ENCODE results near the gene R3HDM2.
"Not testable (repeated sequence)": the region's sequence is repeated elsewhere in the genome, so short reads cannot be mapped to it uniquely, and the experiment has no call there.

R3HDM2 gene

GRCh38 chr12:57454213-57454565, 23.3 kb upstream of the R3HDM2 start:
- FAIRE-seq (no peak), DNase-seq (ENCODE audit: insufficient read length, low spot score) (no peak)

GRCh38 chr12:57452937-57453509, 22.2 kb upstream of the R3HDM2 start:
- FAIRE-seq = peak; percentile 23
- peak; percentile 73 for DNase-seq (ENCODE audit: insufficient read length, low spot score)

- DNase-seq (ENCODE audit: insufficient read length, low spot score) = peak; percentile 36
- FAIRE-seq = no peak
Observed at GRCh38 chr12:57452181-57452936, 21.5 kb upstream of the R3HDM2 start.

DNA sequence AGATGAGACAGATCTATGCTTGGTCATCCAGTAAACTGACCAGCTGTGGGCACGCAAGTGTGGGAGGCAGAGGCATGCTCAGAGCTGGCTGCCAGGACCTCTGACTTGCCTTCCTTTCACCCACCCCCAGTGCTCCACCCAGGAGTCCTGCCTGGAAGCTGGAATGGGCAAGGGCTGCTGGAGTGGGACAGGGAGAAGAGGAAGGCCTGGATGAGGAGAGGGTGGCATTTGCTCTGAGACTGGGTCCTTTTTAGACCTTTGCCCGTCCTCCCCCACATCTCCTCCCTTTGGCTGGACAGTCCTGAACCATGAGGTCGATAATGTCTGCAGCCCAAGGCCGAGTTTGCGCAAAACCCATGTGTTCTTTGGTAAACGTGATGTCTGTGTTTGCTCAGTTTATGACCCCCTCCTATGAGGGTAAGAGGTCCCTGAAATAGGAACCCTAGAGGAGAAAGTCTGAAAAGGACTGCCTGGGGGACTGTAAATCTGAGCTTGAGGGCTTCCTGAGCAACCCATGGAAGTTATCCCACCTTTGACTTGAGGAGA, 20.5 kb upstream of the R3HDM2 start:
- DNase-seq (ENCODE audit: insufficient read length, low spot score) = no peak
- no peak for FAIRE-seq

DNA sequence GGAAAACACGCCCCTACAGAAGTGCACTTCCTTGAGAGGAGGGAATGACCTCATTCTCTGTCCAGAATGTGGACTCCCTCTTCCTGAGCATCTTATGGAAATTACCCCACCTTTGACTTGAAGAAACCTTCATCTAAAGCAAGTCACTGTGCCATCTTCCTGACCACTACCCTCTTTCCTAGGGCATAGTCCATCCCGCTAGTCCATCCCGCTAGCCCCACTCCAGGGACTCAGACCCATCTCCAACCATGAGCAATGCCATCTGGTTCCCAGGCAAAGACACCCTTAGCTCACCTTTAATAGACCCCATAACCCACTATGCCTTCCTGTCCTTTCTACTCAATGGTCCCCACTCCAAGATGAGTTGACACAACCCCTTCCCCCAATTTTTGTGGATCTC, 19.2 kb upstream of the R3HDM2 start:
- no peak for FAIRE-seq
- DNase-seq (ENCODE audit: insufficient read length, low spot score) = no peak

DNA sequence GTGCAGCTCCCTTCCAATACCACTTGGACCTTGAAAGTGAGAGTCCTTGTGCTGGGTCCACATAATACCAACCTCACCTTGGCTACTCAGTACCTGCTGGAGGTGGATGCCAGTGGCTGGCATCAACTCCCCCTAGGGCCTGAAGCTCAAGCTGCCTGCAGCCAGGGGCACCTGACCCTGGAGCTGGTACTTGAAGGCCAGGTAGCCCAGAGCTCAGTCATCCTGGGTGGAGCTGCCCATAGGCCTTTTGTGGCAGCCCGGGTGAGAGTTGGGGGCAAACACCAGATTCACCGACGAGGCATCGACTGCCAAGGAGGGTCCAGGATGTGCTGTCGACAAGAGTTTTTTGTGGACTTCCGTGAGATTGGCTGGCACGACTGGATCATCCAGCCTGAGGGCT, 18.5 kb upstream of the R3HDM2 start:
- FAIRE-seq = no peak
- DNase-seq (ENCODE audit: insufficient read length, low spot score) = no peak

DNA sequence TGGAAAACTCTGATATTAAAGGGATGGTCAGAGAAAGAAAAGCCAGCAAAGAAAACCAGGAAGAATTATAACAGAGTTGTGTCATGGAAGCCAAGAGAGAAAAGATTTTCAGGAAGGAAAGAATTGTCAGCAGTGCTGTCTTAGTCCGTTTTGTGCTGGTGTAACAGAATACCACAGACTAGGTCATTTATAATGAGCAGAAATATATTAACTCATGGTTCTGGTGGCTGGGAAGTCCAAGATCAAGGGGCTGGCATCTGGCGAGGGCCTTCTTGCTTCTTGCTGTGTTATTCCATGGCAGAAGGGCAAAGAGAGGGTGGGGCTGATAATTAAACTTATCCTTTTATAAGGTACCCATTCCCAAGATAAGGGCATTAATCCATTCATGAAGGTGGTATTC, 17.8 kb upstream of the R3HDM2 start:
- no peak for FAIRE-seq
- no peak for DNase-seq (ENCODE audit: insufficient read length, low spot score)

- no peak for DNase-seq (ENCODE audit: insufficient read length, low spot score)
- FAIRE-seq = no peak
Observed at GRCh38 chr12:57446292-57446960, 15.6 kb upstream of the R3HDM2 start.

DNA sequence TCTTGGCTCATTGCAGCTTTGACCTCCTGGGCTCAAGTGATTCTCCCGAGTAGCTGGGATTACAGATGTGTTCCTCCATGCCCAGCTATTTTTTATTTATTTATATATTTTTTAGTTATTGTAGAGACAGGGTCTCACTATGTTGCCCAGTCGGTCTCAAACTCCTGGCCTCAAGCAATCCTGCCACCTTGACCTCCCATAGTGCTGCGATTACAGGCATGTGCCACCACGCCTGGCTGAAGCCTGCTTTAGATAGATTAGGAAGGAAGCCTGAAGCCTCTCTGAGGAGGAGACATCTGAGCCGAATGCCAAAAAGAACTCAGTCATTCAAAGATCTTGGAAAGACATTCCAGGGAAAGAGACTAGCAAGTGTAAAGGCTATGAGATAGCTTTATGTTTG, 13.9 kb upstream of the R3HDM2 start:
- no peak for FAIRE-seq

GRCh38 chr12:57444337-57444736, 13.5 kb upstream of the R3HDM2 start:
- not testable (repeated sequence) for DNase-seq (ENCODE audit: insufficient read length, low spot score); FAIRE-seq

More for the DNA sequence above, 13.9 kb upstream of the R3HDM2 start:
- DNase-seq (ENCODE audit: insufficient read length, low spot score) = no peak

GRCh38 chr12:57441846-57442427, 11.1 kb upstream of the R3HDM2 start:
- no peak for DNase-seq (ENCODE audit: insufficient read length, low spot score)

DNA sequence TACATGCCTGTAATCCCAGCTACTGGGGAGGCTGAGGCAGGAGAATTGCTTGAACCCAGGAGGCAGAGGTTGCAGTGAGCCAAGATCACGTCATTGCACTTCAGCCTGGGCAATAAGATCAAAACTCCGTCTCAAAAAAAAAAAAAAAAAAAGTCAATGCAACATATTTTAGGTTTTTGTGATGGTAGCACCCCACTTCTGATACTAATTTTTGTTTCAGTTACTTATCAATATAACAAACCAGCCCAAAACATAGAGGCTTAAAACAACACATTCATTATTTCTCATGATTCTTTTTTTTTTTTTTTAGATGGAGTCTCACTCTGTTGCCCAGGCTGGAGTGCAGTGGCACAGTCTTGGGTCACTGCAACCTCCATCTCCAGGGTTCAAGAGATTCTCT, 10.6 kb upstream of the R3HDM2 start:
- not testable (repeated sequence) for DNase-seq (ENCODE audit: insufficient read length, low spot score); FAIRE-seq

More at GRCh38 chr12:57441846-57442427, 11.1 kb upstream of the R3HDM2 start:
- FAIRE-seq = no peak

DNA sequence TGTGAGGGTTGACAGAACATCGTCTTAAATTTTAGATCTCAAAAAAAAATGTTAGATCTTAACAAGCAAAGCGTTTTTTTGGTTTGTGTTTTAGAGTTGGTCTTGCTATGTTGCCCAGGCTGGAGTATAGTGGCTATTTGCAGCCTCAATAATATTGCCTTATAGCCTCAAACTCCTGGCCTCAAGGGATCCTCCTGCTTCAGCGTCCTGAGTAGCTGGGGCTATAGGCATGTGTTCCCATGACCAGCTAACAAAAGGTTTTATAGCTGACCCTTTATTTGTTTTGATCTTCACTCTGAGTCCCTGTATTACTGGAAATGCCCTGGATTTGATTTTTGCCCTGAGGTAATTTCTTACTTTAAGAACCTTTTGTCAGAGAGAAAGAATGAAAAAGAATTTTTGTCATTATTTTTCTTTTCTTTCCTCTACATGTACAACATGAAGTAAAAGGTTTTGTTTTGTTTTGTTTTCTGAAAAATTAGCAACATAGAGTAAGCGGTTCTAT, 9.0 kb upstream of the R3HDM2 start:
- DNase-seq (ENCODE audit: insufficient read length, low spot score) (no peak), FAIRE-seq (no peak)

- no peak for FAIRE-seq
- no peak for DNase-seq (ENCODE audit: insufficient read length, low spot score)
Observed at GRCh38 chr12:57438400-57438799, 7.6 kb upstream of the R3HDM2 start.

DNA sequence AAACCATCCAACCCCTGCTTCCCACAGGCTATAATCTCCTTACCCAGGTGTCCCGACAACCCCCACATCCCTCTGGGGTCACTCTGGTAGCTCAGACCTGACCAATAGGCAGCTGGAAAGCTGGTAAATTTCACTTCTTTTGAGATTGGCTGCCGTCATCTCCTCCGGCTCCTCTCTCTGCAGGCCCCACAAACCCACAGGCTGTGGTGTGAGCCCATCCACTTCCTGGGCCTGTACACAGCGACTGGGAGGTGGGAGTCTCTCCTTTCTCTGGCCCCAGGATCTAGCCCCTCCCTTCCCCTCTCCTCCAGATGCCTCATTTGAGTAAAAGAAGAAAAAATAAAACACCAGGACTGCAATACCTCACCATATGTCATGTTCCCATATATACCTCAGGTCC, 4.5 kb upstream of the R3HDM2 start:
- DNase-seq (ENCODE audit: insufficient read length, low spot score) = no peak
- no peak for FAIRE-seq

DNA sequence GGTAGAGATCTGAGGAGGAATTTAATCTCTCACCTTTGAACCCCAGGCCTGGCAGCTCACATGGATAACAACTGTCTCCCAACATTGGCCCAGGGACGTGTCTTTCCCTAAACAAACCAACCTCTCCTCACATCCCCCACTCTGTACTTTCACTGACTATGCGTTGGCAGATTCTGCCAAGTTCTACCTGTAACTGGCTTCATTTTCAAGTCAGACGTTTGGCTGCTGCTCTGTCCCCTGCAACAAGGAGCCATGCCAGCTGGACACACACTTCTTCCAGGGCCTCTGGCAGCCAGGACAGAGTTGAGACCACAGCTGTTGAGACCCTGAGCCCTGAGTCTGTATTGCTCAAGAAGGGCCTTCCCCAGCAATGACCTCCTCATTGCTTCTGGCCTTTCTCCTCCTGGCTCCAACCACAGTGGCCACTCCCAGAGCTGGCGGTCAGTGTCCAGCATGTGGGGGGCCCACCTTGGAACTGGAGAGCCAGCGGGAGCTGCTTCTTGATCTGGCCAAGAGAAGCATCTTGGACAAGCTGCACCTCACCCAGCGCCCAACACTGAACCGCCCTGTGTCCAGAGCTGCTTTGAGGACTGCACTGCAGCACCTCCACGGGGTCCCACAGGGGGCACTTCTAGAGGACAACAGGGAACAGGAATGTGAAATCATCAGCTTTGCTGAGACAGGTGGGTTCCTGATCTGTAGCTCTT, 3.8 kb upstream of the R3HDM2 start, which contains the start of gene INHBC:
Gene INHBC, plus strand, starts transcription at position 268 of the 707 bp plus-strand sequence. Its CDS starts 103 bp downstream, at position 371.
- no peak for FAIRE-seq
- DNase-seq (ENCODE audit: insufficient read length, low spot score) = no peak

DNA sequence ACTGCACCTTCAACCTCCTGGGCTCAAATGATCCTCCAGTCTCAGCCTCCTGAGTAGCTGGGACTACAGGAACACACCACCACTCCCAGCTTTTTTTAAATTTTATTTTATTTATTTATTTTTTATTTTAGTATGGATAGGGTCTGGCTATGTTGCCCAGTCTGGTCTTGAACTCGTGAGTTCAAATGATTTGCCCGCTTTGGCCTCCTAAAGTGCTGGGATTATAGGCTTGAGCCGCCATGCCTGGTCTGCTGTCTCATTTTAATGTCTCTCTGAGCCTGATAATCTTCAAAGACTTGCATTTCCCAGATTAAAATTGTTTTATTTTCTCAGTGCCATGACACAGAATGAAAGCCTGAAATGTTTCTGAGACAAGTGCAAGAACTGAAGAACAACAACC, 2.5 kb upstream of the R3HDM2 start:
- no peak for DNase-seq (ENCODE audit: insufficient read length, low spot score)
- no peak for FAIRE-seq

GRCh38 chr12:57431654-57432188, 878 bp upstream of the R3HDM2 start:
- no peak for DNase-seq (ENCODE audit: insufficient read length, low spot score)
- no peak for FAIRE-seq

DNA sequence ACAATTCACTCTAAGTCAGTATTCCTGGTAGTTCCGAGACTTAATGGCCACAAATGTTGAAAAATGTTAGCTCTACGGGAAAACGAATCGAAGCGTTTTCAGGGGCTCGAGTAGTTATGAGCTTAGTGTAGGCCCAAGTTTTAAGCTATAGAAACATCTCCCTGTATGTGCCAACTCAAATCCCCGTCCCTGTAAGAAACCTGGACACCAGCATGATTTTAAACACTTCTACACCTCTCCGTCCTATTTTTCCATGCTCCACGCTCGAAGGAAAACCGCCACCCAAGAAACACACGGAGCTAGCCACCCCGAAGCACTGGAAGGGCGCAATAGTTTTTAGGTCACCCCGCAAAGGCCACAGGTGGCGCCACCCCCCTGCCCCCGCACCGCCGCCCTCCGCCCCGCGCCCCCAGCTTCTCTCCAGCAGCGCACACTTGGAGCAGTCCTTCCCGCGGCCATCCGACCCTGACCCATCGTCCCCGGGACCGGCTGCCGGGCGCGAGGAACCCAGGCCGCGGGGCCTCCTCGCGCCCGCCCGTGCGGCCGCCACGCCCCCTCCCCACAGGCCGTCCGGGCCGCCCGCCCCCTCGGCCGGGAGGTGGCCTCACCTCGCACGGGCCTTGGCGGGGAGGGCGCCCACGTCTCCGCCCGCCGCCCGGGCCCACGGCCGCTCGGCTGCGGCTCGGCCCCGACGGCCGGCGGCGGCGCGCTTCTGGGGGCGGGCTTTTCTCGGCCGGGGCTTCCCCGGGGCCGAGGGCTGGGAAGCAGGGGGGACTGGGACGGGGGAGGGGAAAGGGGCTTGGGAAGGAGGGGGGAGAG, 522 bp downstream of the R3HDM2 start:
- FAIRE-seq (no peak), DNase-seq (ENCODE audit: insufficient read length, low spot score) (no peak)

All from HTR-8/SVneo (cell line).